SH-SY5Y (cell line): ENCODE results near the gene CDH4.

Source experiments
- GATA2 ChIP-seq: IDR thresholded peaks from 2 replicates; pipeline ENCODE4 v1.6.1; 2011; ENCODE audit warnings: mild to moderate bottlenecking, low read depth, low read length
- GATA3 ChIP-seq: IDR thresholded peaks from 2 replicates; pipeline ENCODE4 v1.6.1; 2011; ENCODE audit warnings: low read depth, mild to moderate bottlenecking, low read length, moderate library complexity

Gene CDH4

GRCh38 chr20:61956396-61957342, 704.6 kb downstream of the CDH4 start:
- TF ChIP-seq GATA2 (no peak), GATA3 (no peak)

DNA sequence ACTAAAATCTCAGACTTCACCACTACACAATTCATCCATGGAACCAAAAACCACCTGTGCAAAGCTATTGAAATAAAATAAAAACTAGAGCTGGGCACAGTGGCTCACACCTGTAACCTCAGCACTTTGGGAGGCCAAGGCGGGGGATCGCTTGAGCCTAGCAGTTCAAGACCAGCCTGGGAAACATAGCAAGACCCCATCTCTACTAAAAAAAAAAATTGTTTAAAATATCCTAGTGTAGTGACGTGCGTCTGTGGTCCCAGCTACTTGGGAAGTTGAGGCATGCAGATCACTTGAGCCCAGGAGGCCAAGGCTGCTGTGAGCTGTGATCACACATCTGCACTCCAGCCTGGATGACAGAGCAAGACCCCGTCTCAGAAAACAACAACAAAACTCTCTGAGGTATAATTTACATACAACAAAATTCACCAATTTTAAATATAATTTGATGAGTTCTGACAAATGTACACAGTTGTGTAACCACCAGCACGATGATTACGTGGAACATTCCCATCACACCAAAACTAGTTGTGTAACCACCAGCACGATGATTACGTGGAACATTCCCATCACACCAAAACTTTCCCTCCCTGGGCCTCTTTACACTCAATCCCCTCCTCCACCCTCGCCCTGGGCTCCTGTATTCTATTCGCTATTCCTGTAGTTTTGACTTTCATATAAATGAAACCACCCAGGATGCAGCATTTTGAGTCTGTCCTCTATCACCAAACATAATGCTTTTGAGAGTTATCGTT, 706.1 kb downstream of the CDH4 start:
- TF ChIP-seq GATA3, result no peak
- TF ChIP-seq GATA2, result no peak

GRCh38 chr20:61958773-61959700, 707.0 kb downstream of the CDH4 start:
- no peak for TF ChIP-seq GATA2
- TF ChIP-seq GATA3, result no peak

DNA sequence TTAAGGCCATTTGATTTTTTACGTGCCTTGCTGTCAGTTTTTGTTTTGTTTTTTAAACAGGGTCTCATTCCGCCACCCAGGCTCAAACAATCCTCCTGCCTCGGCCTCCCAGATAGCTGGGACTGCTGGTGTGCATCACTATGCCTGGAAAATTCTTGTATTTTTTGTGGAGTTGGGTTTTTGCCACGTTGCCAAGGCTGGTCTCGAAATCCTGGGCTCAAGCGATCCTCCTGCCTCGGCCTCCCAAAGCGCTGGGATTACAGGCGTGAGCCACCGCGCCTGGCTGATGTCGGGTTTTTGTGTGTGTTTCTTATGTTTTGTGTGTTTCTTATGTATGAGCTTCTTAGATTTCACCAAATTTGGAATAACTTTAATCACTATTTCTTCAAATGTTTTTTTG, 708.8 kb downstream of the CDH4 start:
- TF ChIP-seq GATA2 (no peak), GATA3 (no peak)

- TF ChIP-seq GATA2 (no peak), GATA3 (no peak)
Observed at GRCh38 chr20:61963149-61963548, 711.1 kb downstream of the CDH4 start.

- TF ChIP-seq GATA2 (no peak), GATA3 (no peak)
Observed at GRCh38 chr20:61963885-61964674, 712.0 kb downstream of the CDH4 start.

- no peak for TF ChIP-seq GATA3
- no peak for TF ChIP-seq GATA2
Observed at GRCh38 chr20:61964675-61965605, 712.9 kb downstream of the CDH4 start.

GRCh38 chr20:61965606-61966491, 713.8 kb downstream of the CDH4 start:
- TF ChIP-seq GATA2, result no peak
- TF ChIP-seq GATA3, result no peak

GRCh38 chr20:61966492-61967244, 714.6 kb downstream of the CDH4 start:
- TF ChIP-seq GATA2 (no peak), GATA3 (no peak)

GRCh38 chr20:61967300-61967699, 715.2 kb downstream of the CDH4 start:
- TF ChIP-seq GATA2 (no peak), GATA3 (no peak)
